Skin epidermis (tissue), 12 donors: ENCODE data around the gene GLP1R.
"Not testable (repeated sequence)": the region's sequence is repeated elsewhere in the genome, so short reads cannot be mapped to it uniquely, and the experiment has no call there.

Experiments used
- H3K27ac ChIP-seq, 21 experiments: fragments of 200-600 bp; sonication (generic) in 11 of 21; one replicate each; pipeline ENCODE4 v1.5.0; 2020; ENCODE audit warnings: mild to moderate bottlenecking in 3 of 21, inconsistent platforms in 2 of 21, moderate library complexity in 2 of 21
- H3K4me3 ChIP-seq, 7 experiments: fragments of 200-600 bp; sonication (generic) in 2 of 7; one replicate each; pipeline ENCODE4 v1.5.0; 2020; ENCODE audit warnings: inconsistent platforms in 2 of 7, mild to moderate bottlenecking in 2 of 7, moderate library complexity in 1 of 7

The GLP1R gene

GRCh38 chr6:39108041-39108839, 59.7 kb downstream of the GLP1R start:
- no peak overlapping the region for H3K4me3 ChIP-seq
- no peak overlapping the region for H3K27ac ChIP-seq

GRCh38 chr6:39111280-39111679, 62.7 kb downstream of the GLP1R start:
- no peak overlapping the region for H3K4me3 ChIP-seq
- peak overlapping the region in 2 of 21 experiments; percentile 41 to 49 for H3K27ac ChIP-seq

GRCh38 chr6:39113788-39114187, 65.2 kb downstream of the GLP1R start:
- Histone ChIP-seq H3K4me3 (peak overlapping the region in 4 of 7 experiments; percentile 60 to 80 (median 68)), H3K27ac (peak overlapping the region in 5 of 21 experiments; percentile 87 to 99 (median 96))

- peak overlapping the region; percentile 57 to 80 (median 69) for H3K4me3 ChIP-seq
- H3K27ac ChIP-seq, result peak overlapping the region; percentile 83 to 99 (median 94)
These were observed 65.8 kb downstream of the GLP1R start for GRCh38 chr6:39114388-39114703.

GRCh38 chr6:39114704-39115599, 66.4 kb downstream of the GLP1R start, which contains the start of gene SAYSD1:
TSS of gene SAYSD1 (minus strand) at chr6:39115186. CDS start at chr6:39115089, 97 bp downstream.
- peak within 1 kb of the TSS; percentile 83 to 99 (median 94) for H3K27ac ChIP-seq

GRCh38 chr6:39118921-39119320, 70.3 kb downstream of the GLP1R start:
- Histone ChIP-seq H3K4me3 (no peak overlapping the region), H3K27ac (no peak overlapping the region)

More at GRCh38 chr6:39114704-39115599, 66.4 kb downstream of the GLP1R start, which contains the start of gene SAYSD1:
- H3K4me3 ChIP-seq, result peak within 1 kb of the TSS; percentile 57 to 80 (median 69)

GRCh38 chr6:39124114-39124513, 75.5 kb downstream of the GLP1R start:
- H3K27ac ChIP-seq, result no peak overlapping the region
- H3K4me3 ChIP-seq, result no peak overlapping the region

- H3K4me3 ChIP-seq, result no peak overlapping the region
- no peak overlapping the region for H3K27ac ChIP-seq
These were observed 79.5 kb downstream of the GLP1R start for GRCh38 chr6:39128106-39128505.

GRCh38 chr6:39128832-39129231, 80.3 kb downstream of the GLP1R start:
- no peak overlapping the region for H3K4me3 ChIP-seq
- H3K27ac ChIP-seq, result no peak overlapping the region

- no peak overlapping the region for H3K4me3 ChIP-seq
- no peak overlapping the region for H3K27ac ChIP-seq
These were observed 82.1 kb downstream of the GLP1R start for GRCh38 chr6:39130691-39131090.

- not testable (repeated sequence) for H3K4me3 ChIP-seq, H3K27ac ChIP-seq
These were observed 86.2 kb downstream of the GLP1R start for GRCh38 chr6:39134761-39135160.

- H3K4me3 ChIP-seq, result not testable (repeated sequence)
These were observed 87.6 kb downstream of the GLP1R start for GRCh38 chr6:39136207-39136606.

GRCh38 chr6:39137245-39137644, 88.7 kb downstream of the GLP1R start:
- Histone ChIP-seq H3K4me3 (no peak overlapping the region), H3K27ac (no peak overlapping the region)

More at GRCh38 chr6:39136207-39136606, 87.6 kb downstream of the GLP1R start:
- not testable (repeated sequence) for H3K27ac ChIP-seq
